Keratinocyte (primary cell): Measurements from ENCODE around the gene DPEP2. TPM values are rescaled to one million over a fixed set of nuclear protein-coding genes. Genes with fewer than 3 reads are reported as not detected.
A peak's percentile ranks its signal among the peaks of the same experiment; 100 is the strongest.

ENCODE experiments used
- DNase-seq: peaks from one replicate; pipeline ENCODE4 v3.0.0-alpha.2; 2011; ENCODE audit warnings: low read depth, missing footprints, low spot score
- FAIRE-seq: peaks from 2 replicates; lab custom pipeline; 2011; peaks lifted over from hg19 to GRCh38; lab: Jason Lieb, UNC
- H2AFZ ChIP-seq: 2 replicates; pipeline ENCODE4 v1.6.0; 2012; ENCODE audit warnings: low read length, control low read depth, inconsistent platforms; ENCODE audit not compliant: control insufficient read depth
- H3K27ac ChIP-seq: 2 replicates; pipeline ENCODE4 v1.5.1; 2011; ENCODE audit warnings: low read length; ENCODE audit not compliant: control insufficient read depth, insufficient read depth
- H3K27me3 ChIP-seq: 3 replicates; pipeline ENCODE4 v1.6.0; 2011; ENCODE audit warnings: low read length; ENCODE audit not compliant: control insufficient read depth, insufficient read depth; ENCODE audit errors: extremely low read depth
- H3K36me3 ChIP-seq, 2 experiments: 2 replicates in 1 of 2; 3 replicates in 1 of 2; pipeline ENCODE4 v1.5.1; 2011; ENCODE audit warnings: low read length in 2 of 2, mild to moderate bottlenecking in 1 of 2; ENCODE audit not compliant: control insufficient read depth in 2 of 2, insufficient read depth in 2 of 2; ENCODE audit errors: extremely low read depth in 1 of 2
- H3K4me1 ChIP-seq: 3 replicates; pipeline ENCODE4 v1.5.1; 2011; ENCODE audit warnings: low read length; ENCODE audit not compliant: control insufficient read depth, insufficient read depth; ENCODE audit errors: extremely low read depth
- H3K4me2 ChIP-seq: 3 replicates; pipeline ENCODE4 v1.6.0; 2011; ENCODE audit warnings: low read depth, low read length; ENCODE audit not compliant: control insufficient read depth, insufficient read depth; ENCODE audit errors: extremely low read depth
- H3K4me3 ChIP-seq, 3 experiments: fragments of 200-600 bp in 1 of 3; sonication (generic) in 1 of 3; 2 replicates in 2 of 3; 3 replicates in 1 of 3; pipeline ENCODE4 v1.5.1; 2011 to 2016; ENCODE audit warnings: low read length in 3 of 3, mild to moderate bottlenecking in 3 of 3, control low read depth in 2 of 3, inconsistent platforms in 1 of 3, low read depth in 1 of 3, mixed read lengths in 1 of 3, mixed run types in 1 of 3, moderate library complexity in 1 of 3; ENCODE audit not compliant: control insufficient read depth in 2 of 3, insufficient read depth in 2 of 3; ENCODE audit errors: extremely low read depth in 1 of 3
- H3K79me2 ChIP-seq: 2 replicates; pipeline ENCODE4 v1.6.0; 2012; ENCODE audit warnings: low read length; ENCODE audit not compliant: control insufficient read depth, insufficient read depth
- H3K9ac ChIP-seq: 3 replicates; pipeline ENCODE4 v1.6.0; 2011; ENCODE audit warnings: low read length; ENCODE audit not compliant: control insufficient read depth, insufficient read depth; ENCODE audit errors: extremely low read depth
- H3K9me1 ChIP-seq: 3 replicates; pipeline ENCODE4 v1.6.0; 2011; ENCODE audit warnings: low read length; ENCODE audit not compliant: control insufficient read depth, insufficient read depth; ENCODE audit errors: extremely low read depth
- H3K9me3 ChIP-seq: 2 replicates; pipeline ENCODE4 v1.5.1; 2012; ENCODE audit warnings: low read depth, low read length; ENCODE audit not compliant: control insufficient read depth
- H4K20me1 ChIP-seq: 3 replicates; pipeline ENCODE4 v1.6.0; 2011; ENCODE audit warnings: low read length; ENCODE audit not compliant: control insufficient read depth, insufficient read depth; ENCODE audit errors: extremely low read depth
- CTCF ChIP-seq, 3 experiments: IDR thresholded peaks in 1 of 3; conservative IDR thresholded peaks in 1 of 3; optimal IDR thresholded peaks in 1 of 3; 2 replicates in 2 of 3; 3 replicates in 1 of 3; pipeline versions ENCODE3 to v1.5.1; 2011; ENCODE audit warnings: low read length in 3 of 3, mild to moderate bottlenecking in 3 of 3, moderate library complexity in 2 of 3, control low read depth in 1 of 3, inconsistent platforms in 1 of 3; ENCODE audit not compliant: insufficient read depth in 2 of 3; ENCODE audit errors: extremely low read depth in 1 of 3
- EZH2 ChIP-seq: IDR thresholded peaks from one replicate; pipeline ENCODE4 v1.6.1; 2012; ENCODE audit warnings: inconsistent platforms, mild to moderate bottlenecking, low read length, moderate library complexity
- dilution Hi-C: fragments of 300-500 bp; cut with MboI; formaldehyde crosslinking; loops from one replicate; pipeline ENCODE4 v1.7.0; 2020; ENCODE audit warnings: low sequenced_read_pairs; ENCODE audit not compliant: extremely low pct_ligation_motif_present
- polyA plus RNA-seq, 5 experiments: library from polyadenylated mRNA; depleted of rRNA in 3 of 5; stranded (reverse) in 3 of 5; stranded (forward) in 1 of 5; unstranded in 1 of 5; fragments of >200 nt; gene quantifications; 1 replicate in 1 of 5; 2 replicates in 3 of 5; 3 replicates in 1 of 5; pipeline versions ENCODE4 v1.2.1 to v1.2.3, GENCODE V29; 2011 to 2012; ENCODE audit warnings: missing spikeins in 2 of 5, low read depth in 1 of 5, low replicate concordance in 1 of 5

The DPEP2 gene
- polyA plus RNA-seq, 1 donor (not counting 4 experiments of a cell fraction or from before 2014, with no cell fraction given): not detected

- H4K20me1 ChIP-seq: peaks cover 15% of the 10 kb centered on the region
- H2AFZ ChIP-seq: no peak overlapping the region
- peaks cover 12% of the 10 kb centered on the region for H3K79me2 ChIP-seq
- H3K36me3 ChIP-seq: peaks cover 79 to 82% of the 10 kb centered on the region in 2 experiments
- no peak for TF ChIP-seq CTCF (optimal IDR thresholded peaks at IDR 0.05 in 1 of 3, IDR thresholded peaks at IDR 0.05 in 1 of 3, conservative IDR thresholded peaks at IDR 0.05 in 1 of 3; ENCODE audit: extremely low read depth in 1 of 3, insufficient read depth in 2 of 3, low read length in 3 of 3)
- TF ChIP-seq EZH2: no peak
- FAIRE-seq (no peak), DNase-seq (no peak)
- H3K4me1 ChIP-seq: no peaks in the 10 kb centered on the region
- H3K9me3 ChIP-seq: no peaks in the 10 kb centered on the region
- H3K9ac ChIP-seq: no peak overlapping the region
- no peaks in the 10 kb centered on the region for H3K27me3 ChIP-seq
- H3K4me2 ChIP-seq: no peak overlapping the region
- H3K9me1 ChIP-seq: peaks cover 2% of the 10 kb centered on the region
- no peak overlapping the region for H3K4me3 ChIP-seq
- H3K27ac ChIP-seq: no peak overlapping the region
- dilution Hi-C loops: no loop called here
Observed at GRCh38 chr16:67949645-67950044, 49.6 kb downstream of the DPEP2 start.

GRCh38 chr16:67948015-67948414 lies 51.3 kb downstream of the DPEP2 start:
- Histone ChIP-seq H3K27ac (no peak overlapping the region), H3K36me3 (peaks cover 76 to 83% of the 10 kb centered on the region in 2 experiments)
- FAIRE-seq: no peak

More at GRCh38 chr16:67948015-67948414, 51.3 kb downstream of the DPEP2 start:
- Histone ChIP-seq H3K4me2 (no peak overlapping the region), H3K9me1 (peaks cover 2% of the 10 kb centered on the region), H3K79me2 (peaks cover 10% of the 10 kb centered on the region), H3K27me3 (no peaks in the 10 kb centered on the region), H3K4me1 (no peaks in the 10 kb centered on the region), H4K20me1 (peaks cover 15% of the 10 kb centered on the region), H3K9ac (no peak overlapping the region), H2AFZ (no peak overlapping the region), H3K4me3 (no peak overlapping the region), H3K9me3 (no peaks in the 10 kb centered on the region)
- TF ChIP-seq EZH2 (no peak), CTCF (optimal IDR thresholded peaks at IDR 0.05 in 1 of 3, IDR thresholded peaks at IDR 0.05 in 1 of 3, conservative IDR thresholded peaks at IDR 0.05 in 1 of 3; ENCODE audit: extremely low read depth in 1 of 3, insufficient read depth in 2 of 3, low read length in 3 of 3) (no peak)
- dilution Hi-C loops: no loop called here
- peak; percentile 44 for DNase-seq
